OCI-LY7 (cell line): ENCODE results near the gene AGTR1. TPM values are rescaled to one million over a fixed set of nuclear protein-coding genes. Genes with fewer than 3 reads are reported as not detected.
"Not testable (repeated sequence)": the region's sequence is repeated elsewhere in the genome, so short reads cannot be mapped to it uniquely, and the experiment has no call there.

Experiments used
- BruUV-seq: library from RNA; stranded (reverse); fragments of 400-500 nt; replicated peaks from 2 replicates; lab custom pipeline; 2021; lab: Mats Ljungman, UMichigan
- CTCF ChIA-PET: fragments of 300-600 bp; sonication (Branson Sonifier 250); formaldehyde crosslinking; loops from one replicate; lab custom pipeline; 2022; ENCODE audit warnings: antibody characterized with exemption; ENCODE audit not compliant: unreplicated experiment; lab: Charles Lee
- POLR2A ChIA-PET: fragments of 300-600 bp; sonication (Branson Sonifier 250); formaldehyde crosslinking; loops from one replicate; lab custom pipeline; 2022; ENCODE audit warnings: antibody characterized with exemption; lab: Charles Lee
- DNase-seq: peaks from one replicate; pipeline ENCODE4 v3.0.0-alpha.2; 2015; ENCODE audit warnings: low spot score
- H2AFZ ChIP-seq: fragments of 200-600 bp; sonication (generic), shearing (Covaris generic); 2 replicates; pipeline ENCODE4 v1.6.1; 2014; ENCODE audit warnings: mild to moderate bottlenecking, antibody characterized with exemption, low read length, moderate library complexity
- H3K27ac ChIP-seq: fragments of 200-600 bp; sonication (generic); 2 replicates; pipeline ENCODE4 v1.5.1; 2014; ENCODE audit warnings: mixed run types, low read depth, mild to moderate bottlenecking, moderate library complexity, low read length, inconsistent platforms; ENCODE audit not compliant: poor library complexity, severe bottlenecking
- H3K36me3 ChIP-seq: fragments of 200-600 bp; sonication (generic); 2 replicates; pipeline ENCODE4 v1.6.1; 2014; ENCODE audit warnings: mild to moderate bottlenecking, antibody characterized with exemption, low read length, moderate library complexity, mixed read lengths; ENCODE audit not compliant: insufficient read depth
- H3K4me1 ChIP-seq: fragments of 200-600 bp; sonication (generic); 2 replicates; pipeline ENCODE4 v1.5.1; 2014; ENCODE audit warnings: mild to moderate bottlenecking, low read length; ENCODE audit not compliant: insufficient read depth, poor library complexity, severe bottlenecking
- H3K4me2 ChIP-seq: fragments of 200-600 bp; sonication (generic); 2 replicates; pipeline ENCODE4 v1.6.1; 2014; ENCODE audit warnings: mild to moderate bottlenecking, low read length
- H3K4me3 ChIP-seq: fragments of 200-600 bp; sonication (generic); 2 replicates; pipeline ENCODE4 v1.5.1; 2014; ENCODE audit warnings: mild to moderate bottlenecking, low read depth, low read length; ENCODE audit not compliant: poor library complexity, severe bottlenecking
- H3K79me2 ChIP-seq: fragments of 200-600 bp; sonication (generic); 2 replicates; pipeline ENCODE4 v1.6.1; 2016; ENCODE audit warnings: low read depth, mild to moderate bottlenecking, low read length, moderate library complexity, mixed read lengths; ENCODE audit not compliant: insufficient read depth
- H3K9me2 ChIP-seq: fragments of 200-600 bp; sonication (generic); 2 replicates; pipeline ENCODE4 v1.6.1; 2016; ENCODE audit warnings: mild to moderate bottlenecking, low read length, mixed read lengths; ENCODE audit not compliant: insufficient read depth
- H3K9me3 ChIP-seq: fragments of 200-600 bp; sonication (generic); 2 replicates; pipeline ENCODE4 v1.6.1; 2014; ENCODE audit warnings: mild to moderate bottlenecking, mixed run types, low read length, mixed read lengths
- H4K20me1 ChIP-seq: fragments of 200-600 bp; sonication (generic); 2 replicates; pipeline ENCODE4 v1.6.1; 2014; ENCODE audit warnings: mild to moderate bottlenecking, antibody characterized with exemption, low read length, moderate library complexity, mixed read lengths; ENCODE audit not compliant: insufficient read depth
- EZH2phosphoT487 ChIP-seq: fragments of 200-600 bp; sonication (generic); IDR thresholded peaks from 2 replicates; pipeline ENCODE4 v1.6.1; 2018; ENCODE audit warnings: low read depth, borderline replicate concordance, mild to moderate bottlenecking, mixed run types, antibody characterized with exemption, low read length, moderate library complexity, mixed read lengths
- intact Hi-C: fragments of 100-400 bp; cut with micrococcal nuclease; formaldehyde crosslinking; loops from one replicate; pipeline ENCODE4 v1.10.0; 2022; ENCODE audit not compliant: unreplicated experiment
- total RNA-seq, 2 experiments: library from RNA; depleted of rRNA in 1 of 2; stranded (reverse); fragments of >200 nt in 1 of 2; shearing (Covaris generic) in 1 of 2; gene quantifications; 2 replicates each; pipeline ENCODE4 v1.2.3, GENCODE V29; 2014 to 2022
- TF ChIP-seq, protein P1 (sequence below): fragments of 200-600 bp; sonication (generic); conservative IDR thresholded peaks from 2 replicates; pipeline ENCODE4 v1.5.1; 2014; ENCODE audit warnings: mild to moderate bottlenecking, antibody characterized with exemption, low read length, moderate library complexity, mixed read lengths

The AGTR1 gene
- total RNA-seq, 2 experiments from 2014 or later = not detected

GRCh38 chr3:148748283-148748682, 50.6 kb downstream of the AGTR1 start:
- POLR2A ChIA-PET = interaction anchor here (0.7 kb wide), 2 partner anchors 227 to 532 kb away, joined by 3 read pairs; no protein-coding TSS in a partner anchor
- no peaks in the 10 kb centered on the region for H4K20me1 ChIP-seq
- CTCF ChIA-PET = no interaction called here
- H3K9me2 ChIP-seq = no peaks in the 10 kb centered on the region
- no peaks in the 10 kb centered on the region for H3K4me1 ChIP-seq
- H3K9me3 ChIP-seq = no peaks in the 10 kb centered on the region
- no peak overlapping the region for H2AFZ ChIP-seq
- no peak overlapping the region for H3K4me2 ChIP-seq
- H3K4me3 ChIP-seq = no peak overlapping the region
- intact Hi-C loops = no loop called here
- TF ChIP-seq EZH2phosphoT487 = no peak
- TF ChIP-seq, protein P1, sequence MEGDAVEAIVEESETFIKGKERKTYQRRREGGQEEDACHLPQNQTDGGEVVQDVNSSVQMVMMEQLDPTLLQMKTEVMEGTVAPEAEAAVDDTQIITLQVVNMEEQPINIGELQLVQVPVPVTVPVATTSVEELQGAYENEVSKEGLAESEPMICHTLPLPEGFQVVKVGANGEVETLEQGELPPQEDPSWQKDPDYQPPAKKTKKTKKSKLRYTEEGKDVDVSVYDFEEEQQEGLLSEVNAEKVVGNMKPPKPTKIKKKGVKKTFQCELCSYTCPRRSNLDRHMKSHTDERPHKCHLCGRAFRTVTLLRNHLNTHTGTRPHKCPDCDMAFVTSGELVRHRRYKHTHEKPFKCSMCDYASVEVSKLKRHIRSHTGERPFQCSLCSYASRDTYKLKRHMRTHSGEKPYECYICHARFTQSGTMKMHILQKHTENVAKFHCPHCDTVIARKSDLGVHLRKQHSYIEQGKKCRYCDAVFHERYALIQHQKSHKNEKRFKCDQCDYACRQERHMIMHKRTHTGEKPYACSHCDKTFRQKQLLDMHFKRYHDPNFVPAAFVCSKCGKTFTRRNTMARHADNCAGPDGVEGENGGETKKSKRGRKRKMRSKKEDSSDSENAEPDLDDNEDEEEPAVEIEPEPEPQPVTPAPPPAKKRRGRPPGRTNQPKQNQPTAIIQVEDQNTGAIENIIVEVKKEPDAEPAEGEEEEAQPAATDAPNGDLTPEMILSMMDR = no peak
- no peaks in the 10 kb centered on the region for H3K79me2 ChIP-seq
- DNase-seq = no peak
- BruUV-seq = no TSS peak
- no peaks in the 10 kb centered on the region for H3K36me3 ChIP-seq
- no peak overlapping the region for H3K27ac ChIP-seq

DNA sequence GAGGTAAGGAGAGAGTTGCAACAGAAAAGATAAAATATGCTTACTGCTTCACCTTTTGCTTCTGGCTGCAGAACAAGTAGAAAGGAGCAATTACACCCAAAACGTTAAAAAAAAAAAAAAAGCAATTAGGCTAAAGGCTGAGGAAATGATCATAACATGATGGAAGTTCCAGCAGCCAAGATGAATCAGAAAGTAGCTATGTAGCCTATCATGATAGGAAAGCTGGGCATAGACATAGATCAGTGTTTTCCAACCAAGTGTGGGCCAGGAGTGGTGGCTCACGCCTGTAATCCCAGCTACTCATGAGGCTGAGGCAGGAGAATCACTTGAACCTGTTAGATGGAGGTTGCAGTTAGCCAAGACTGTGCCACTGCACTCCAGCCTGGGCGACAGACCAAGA, 52.6 kb downstream of the AGTR1 start:
- H3K4me3 ChIP-seq = no peak overlapping the region
- no peaks in the 10 kb centered on the region for H3K36me3 ChIP-seq
- intact Hi-C loops = no loop called here
- POLR2A ChIA-PET = interaction anchor here (0.6 to 0.7 kb wide), 2 partner anchors 39 to 227 kb away, joined by 3 read pairs; no protein-coding TSS in a partner anchor
- CTCF ChIA-PET = no interaction called here
- no peaks in the 10 kb centered on the region for H3K79me2 ChIP-seq
- H3K27ac ChIP-seq = no peak overlapping the region
- H2AFZ ChIP-seq = no peak overlapping the region
- no peaks in the 10 kb centered on the region for H4K20me1 ChIP-seq
- TF ChIP-seq, protein P1 = no peak
- TF ChIP-seq EZH2phosphoT487 = no peak
- H3K4me1 ChIP-seq = no peaks in the 10 kb centered on the region
- no peaks in the 10 kb centered on the region for H3K9me3 ChIP-seq
- H3K9me2 ChIP-seq = no peaks in the 10 kb centered on the region
- H3K4me2 ChIP-seq = no peak overlapping the region
- no TSS peak for BruUV-seq
- no peak for DNase-seq

DNA sequence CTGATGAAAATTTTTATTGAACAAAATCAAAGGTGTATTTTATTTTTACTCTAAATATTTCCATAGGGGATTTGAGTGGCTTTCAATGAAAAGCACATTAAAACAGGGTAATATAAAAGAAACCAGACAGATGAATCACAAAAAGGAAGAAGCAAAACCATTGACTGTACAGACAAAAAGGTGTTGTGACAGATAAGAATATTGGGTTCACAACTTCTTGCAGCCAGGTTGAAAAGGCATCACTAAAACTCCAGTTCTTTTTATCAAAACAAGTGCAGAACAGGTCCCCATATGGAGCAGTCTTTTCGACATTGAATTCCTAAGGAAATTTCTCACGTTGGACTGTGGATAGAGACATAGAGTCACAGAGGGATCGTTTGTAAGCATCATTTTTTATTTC, 53.8 kb downstream of the AGTR1 start:
- no peaks in the 10 kb centered on the region for H3K9me2 ChIP-seq
- H2AFZ ChIP-seq = no peak overlapping the region
- no peaks in the 10 kb centered on the region for H3K36me3 ChIP-seq
- no peak overlapping the region for H3K4me3 ChIP-seq
- H3K9me3 ChIP-seq = no peaks in the 10 kb centered on the region
- no peak for TF ChIP-seq EZH2phosphoT487
- TF ChIP-seq, protein P1 = no peak
- no peaks in the 10 kb centered on the region for H3K4me1 ChIP-seq
- intact Hi-C loops = no loop called here
- H4K20me1 ChIP-seq = no peaks in the 10 kb centered on the region
- ChIA-PET POLR2A (no interaction called here), CTCF (no interaction called here)
- no peaks in the 10 kb centered on the region for H3K79me2 ChIP-seq
- no peak for DNase-seq
- no TSS peak for BruUV-seq
- H3K4me2 ChIP-seq = no peak overlapping the region
- no peak overlapping the region for H3K27ac ChIP-seq

DNA sequence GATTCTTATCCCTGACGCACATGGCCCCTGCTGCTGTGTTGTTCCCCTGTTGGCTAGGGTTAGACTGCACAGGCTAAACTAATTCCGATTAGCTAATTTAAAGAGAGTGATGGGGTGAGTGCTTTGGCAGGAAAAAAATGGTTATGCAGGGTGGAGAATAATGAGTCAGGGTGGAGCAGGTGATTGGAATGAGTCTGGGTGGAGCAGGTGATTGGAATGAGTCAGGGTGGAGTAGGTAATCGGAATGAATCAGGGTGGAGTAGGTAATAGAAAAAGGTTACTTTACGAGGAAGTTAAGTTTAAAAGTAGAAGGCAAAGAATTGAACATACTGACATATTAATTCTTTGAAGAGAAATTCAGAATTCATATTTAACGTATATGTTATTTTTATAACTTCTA, 55.7 kb downstream of the AGTR1 start:
- H3K4me1 ChIP-seq, H2AFZ ChIP-seq, POLR2A ChIA-PET, H3K9me3 ChIP-seq, H3K79me2 ChIP-seq, H3K36me3 ChIP-seq, BruUV-seq, H3K4me3 ChIP-seq, H4K20me1 ChIP-seq, H3K27ac ChIP-seq, H3K9me2 ChIP-seq, CTCF ChIA-PET, DNase-seq, intact Hi-C loops, H3K4me2 ChIP-seq: not testable (repeated sequence)
